GM19468 (cell line): ENCODE data around the gene DUX4.
"Not testable (repeated sequence)": the region's sequence is repeated elsewhere in the genome, so short reads cannot be mapped to it uniquely, and the experiment has no call there.

ENCODE experiments used
- ATAC-seq: cut with Tn5 transposase; IDR thresholded peaks from one replicate; pipeline ENCODE4 v1.9.1; 2021; ENCODE audit warnings: mild to moderate bottlenecking, moderate library complexity, moderate number of reproducible peaks; ENCODE audit not compliant: unreplicated experiment; ENCODE audit errors: extremely low read depth

DUX4 gene

GRCh38 chr4:190173428-190173827 is at the start of gene DUX4:
DUX4 (plus strand) TSS chr4:190173774; CDS start chr4:190173774, 0 bp downstream.
- not testable (repeated sequence) for ATAC-seq

DNA sequence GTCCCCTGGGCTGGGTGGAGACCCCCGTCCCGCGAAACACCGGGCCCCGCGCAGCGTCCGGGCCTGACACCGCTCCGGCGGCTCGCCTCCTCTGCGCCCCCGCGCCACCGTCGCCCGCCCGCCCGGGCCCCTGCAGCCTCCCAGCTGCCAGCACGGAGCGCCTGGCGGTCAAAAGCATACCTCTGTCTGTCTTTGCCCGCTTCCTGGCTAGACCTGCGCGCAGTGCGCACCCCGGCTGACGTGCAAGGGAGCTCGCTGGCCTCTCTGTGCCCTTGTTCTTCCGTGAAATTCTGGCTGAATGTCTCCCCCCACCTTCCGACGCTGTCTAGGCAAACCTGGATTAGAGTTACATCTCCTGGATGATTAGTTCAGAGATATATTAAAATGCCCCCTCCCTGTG is 1.9 kb downstream of the DUX4 start:
- not testable (repeated sequence) for ATAC-seq

- ATAC-seq: not testable (repeated sequence)
Observed at GRCh38 chr4:190177727-190178605, 4.4 kb downstream of the DUX4 start.

DNA sequence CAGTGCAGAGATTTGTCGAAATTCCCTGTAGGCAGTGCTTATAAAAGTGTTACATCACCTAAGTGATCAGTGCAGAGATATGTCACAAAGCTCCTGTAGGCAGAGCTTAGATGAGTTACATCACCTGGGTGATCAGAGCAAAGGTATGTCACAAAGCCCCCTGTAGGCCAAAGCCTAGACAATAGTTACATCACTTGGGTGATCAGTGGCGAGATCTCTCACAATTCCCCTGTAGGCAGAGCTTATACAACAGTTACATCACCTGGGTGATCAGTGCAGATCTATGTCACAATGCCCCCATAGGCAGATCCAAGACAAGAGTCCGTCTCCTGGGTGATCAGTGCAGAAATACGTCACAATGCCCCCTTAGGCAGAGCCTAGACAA is 5.0 kb downstream of the DUX4 start:
- ATAC-seq: not testable (repeated sequence)

DNA sequence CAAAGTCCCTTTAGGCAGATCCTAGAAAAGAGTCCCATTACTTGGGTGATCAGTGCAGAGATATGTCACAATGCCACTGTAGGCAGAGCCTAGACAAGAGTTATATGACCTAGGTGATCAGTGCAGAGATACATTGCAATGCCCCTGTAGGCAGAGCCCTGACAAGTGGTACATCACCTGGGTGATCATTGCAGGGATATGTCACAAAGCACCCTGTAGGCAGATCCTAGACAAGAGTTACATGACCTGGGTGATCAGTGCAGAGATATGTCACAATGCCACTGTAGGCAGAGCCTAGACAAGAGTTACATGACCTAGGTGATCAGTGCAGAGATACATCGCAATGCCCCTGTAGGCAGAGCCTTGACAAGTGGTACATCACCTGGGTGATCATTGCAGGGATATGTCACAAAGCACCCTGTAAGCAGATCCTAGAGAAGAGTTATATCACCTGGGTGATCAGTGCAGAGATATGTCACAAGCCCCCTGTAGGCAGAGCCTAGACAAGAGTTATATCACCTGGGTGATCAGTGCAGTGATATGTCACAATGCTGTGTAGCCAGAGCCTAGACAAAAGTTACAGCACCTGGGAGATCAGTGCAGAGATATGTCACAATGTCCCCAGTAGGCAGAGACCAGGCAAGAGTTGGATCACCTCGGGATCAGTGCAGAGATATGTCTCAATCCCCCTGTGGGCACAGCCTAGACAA is 5.6 kb downstream of the DUX4 start:
- peak; percentile 41 for ATAC-seq

DNA sequence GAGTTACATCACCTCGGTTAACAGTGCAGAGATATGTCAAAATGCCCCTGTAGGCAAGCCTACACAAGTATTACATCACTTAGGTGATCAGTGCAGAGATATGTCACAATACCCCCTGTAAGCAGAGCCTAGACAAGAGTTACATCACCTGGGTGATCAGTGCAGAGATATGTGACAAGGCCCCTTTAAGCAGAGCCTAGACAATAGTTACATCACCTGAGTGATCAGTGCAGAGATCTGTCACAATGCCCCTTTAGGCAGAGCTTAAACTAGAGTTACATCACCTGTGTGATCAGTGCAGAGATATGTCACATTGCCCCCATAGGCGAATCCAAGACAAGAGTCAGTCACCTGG is 6.1 kb downstream of the DUX4 start:
- ATAC-seq: not testable (repeated sequence)

- not testable (repeated sequence) for ATAC-seq
Observed at GRCh38 chr4:190180947-190181346, 7.4 kb downstream of the DUX4 start.

GRCh38 chr4:190181481-190182100 is 8.0 kb downstream of the DUX4 start:
- ATAC-seq: not testable (repeated sequence)

- not testable (repeated sequence) for ATAC-seq
Observed at GRCh38 chr4:190203510-190203909, 29.9 kb downstream of the DUX4 start.
